K562 (cell line): Measurements from ENCODE around the gene PRKAG2. TPM values are rescaled to one million over a fixed set of nuclear protein-coding genes. Genes with fewer than 3 reads are reported as not detected.

ENCODE experiments used
- CBX3 ChIP-seq, 2 experiments: IDR thresholded peaks; 1 replicate in 1 of 2; 2 replicates in 1 of 2; pipeline ENCODE4 v1.6.1; 2012; ENCODE audit warnings: inconsistent platforms in 2 of 2, low read length in 2 of 2, borderline replicate concordance in 1 of 2, control low read depth in 1 of 2
- CCAR2 ChIP-seq: fragments of 200-400 bp; formaldehyde crosslinking; IDR thresholded peaks from 2 replicates; pipeline ENCODE4 v1.6.1; 2017; ENCODE audit warnings: mild to moderate bottlenecking, low read depth, low read length
- ELK1 ChIP-seq: sonication (generic); formaldehyde crosslinking; IDR thresholded peaks from 2 replicates; pipeline ENCODE4 v1.8.1; 2022; ENCODE audit warnings: missing genetic modification reagents
- FOXK1 ChIP-seq: sonication (generic); formaldehyde crosslinking; IDR thresholded peaks from 2 replicates; pipeline ENCODE4 v1.8.0; 2022; ENCODE audit warnings: missing genetic modification reagents, mild to moderate bottlenecking, borderline replicate concordance
- FOXM1 ChIP-seq, 2 experiments: fragments of 450-650 bp in 1 of 2; sonication (generic) in 1 of 2; formaldehyde crosslinking in 1 of 2; IDR thresholded peaks; 2 replicates each; pipeline versions ENCODE4 v1.6.1 to v1.9.0; 2017 to 2022; ENCODE audit warnings: low read depth in 2 of 2, mild to moderate bottlenecking in 2 of 2, missing genetic modification reagents in 1 of 2, moderate library complexity in 1 of 2
- HLTF ChIP-seq: fragments of 450-650 bp; IDR thresholded peaks from 2 replicates; pipeline ENCODE4 v1.6.1; 2016
- KLF16 ChIP-seq: IDR thresholded peaks from 2 replicates; pipeline ENCODE4 v1.6.1; 2016; ENCODE audit warnings: antibody characterized with exemption
- MAFF ChIP-seq: IDR thresholded peaks from 2 replicates; pipeline ENCODE4 v1.6.1; 2012; ENCODE audit warnings: low read length, improper control_type of control experiment
- MEIS2 ChIP-seq: fragments of 450-650 bp; IDR thresholded peaks from 2 replicates; pipeline ENCODE4 v1.6.1; 2014; ENCODE audit warnings: mild to moderate bottlenecking; ENCODE audit not compliant: partially characterized antibody
- MTF1 ChIP-seq: fragments of 250-450 bp; sonication (Bioruptor Pico); IDR thresholded peaks from 2 replicates; pipeline ENCODE4 v1.9.0; 2021; ENCODE audit warnings: moderate library complexity, mild to moderate bottlenecking, inconsistent platforms, borderline replicate concordance
- MYC ChIP-seq, 2 experiments: fragments of 250-450 bp in 1 of 2; sonication (Bioruptor Pico) in 1 of 2; IDR thresholded peaks; 2 replicates each; pipeline versions ENCODE4 v1.5.1 to v1.6.1; 2012 to 2021; ENCODE audit warnings: low read depth in 2 of 2, borderline replicate concordance in 1 of 2, improper control_type of control experiment in 1 of 2, low read length in 1 of 2, mild to moderate bottlenecking in 1 of 2, moderate library complexity in 1 of 2
- PHB2 ChIP-seq: fragments of 450-650 bp; IDR thresholded peaks from 2 replicates; pipeline ENCODE4 v1.6.1; 2017; ENCODE audit warnings: low read depth
- PKNOX1 ChIP-seq: fragments of 450-650 bp; IDR thresholded peaks from 2 replicates; pipeline ENCODE4 v1.6.1; 2016
- TBL1XR1 ChIP-seq, 2 experiments: IDR thresholded peaks; 2 replicates each; pipeline ENCODE4 v1.6.1; 2012; ENCODE audit warnings: improper control_type of control experiment in 2 of 2, low read length in 2 of 2, mild to moderate bottlenecking in 1 of 2
- TCF7L2 ChIP-seq: fragments of 150-350 bp; IDR thresholded peaks from 2 replicates; pipeline ENCODE4 v1.6.1; 2016; ENCODE audit warnings: low read depth, mild to moderate bottlenecking, low read length, moderate library complexity
- ZBTB1 ChIP-seq: sonication (generic); formaldehyde crosslinking; IDR thresholded peaks from 2 replicates; pipeline ENCODE4 v1.8.1; 2023; ENCODE audit warnings: missing genetic modification reagents, low read depth, mild to moderate bottlenecking, borderline replicate concordance
- ZFPM2 ChIP-seq: fragments of 250-450 bp; sonication (Bioruptor Pico); IDR thresholded peaks from 2 replicates; pipeline ENCODE4 v1.5.1; 2022; ENCODE audit warnings: mild to moderate bottlenecking
- ZNF324 ChIP-seq: fragments of 250-450 bp; sonication (Bioruptor Pico); IDR thresholded peaks from 2 replicates; pipeline ENCODE4 v1.4.0; 2020; ENCODE audit warnings: mild to moderate bottlenecking
- polyA plus RNA-seq, 8 experiments: library from polyadenylated mRNA; depleted of rRNA in 4 of 8; stranded (reverse) in 5 of 8; unstranded in 3 of 8; fragments of >200 nt; fragmentation: Nextera tagmentation in 2 of 8; fragmentation: Illumina TruSeq in 1 of 8; extraction: Ambion mirVana in 2 of 8; extraction: Trizol in 1 of 8; gene quantifications; 2 replicates each; pipeline versions ENCODE4 v1.2.1 to v1.2.3, GENCODE V29; 2011 to 2014; ENCODE audit warnings: inconsistent platforms in 1 of 8, missing spikeins in 1 of 8
- total RNA-seq, 7 experiments: library from RNA; depleted of rRNA in 6 of 7; stranded (reverse); fragments of >200 nt in 6 of 7; fragmentation: Illumina TruSeq in 2 of 7; extraction: Trizol in 2 of 7; gene quantifications; 2 replicates each; pipeline versions ENCODE4 v1.2.1 to v1.2.3, GENCODE V29; 2011 to 2021; ENCODE audit warnings: low replicate concordance in 1 of 7
- TF ChIP-seq, protein P1 (sequence below): fragments of 450-650 bp; formaldehyde crosslinking; IDR thresholded peaks from 2 replicates; pipeline ENCODE4 v1.4.0; 2022; ENCODE audit warnings: missing genetic modification characterization
- TF ChIP-seq, protein P2 (sequence below): fragments of 450-650 bp; formaldehyde crosslinking; IDR thresholded peaks from 2 replicates; pipeline ENCODE4 v1.4.0; 2020; ENCODE audit warnings: mild to moderate bottlenecking, moderate library complexity
- TF ChIP-seq, protein P3 (sequence below): fragments of 450-650 bp; formaldehyde crosslinking; IDR thresholded peaks from 2 replicates; pipeline ENCODE4 v1.4.0; 2020; ENCODE audit warnings: mild to moderate bottlenecking, mixed read lengths

PRKAG2 gene
- total and polyA plus RNA-seq, 9 of the 15 experiments (the other 6 are each of a cell fraction or from before 2014, with no cell fraction given), result 0.99 to 5.6 (median 3.3) TPM

DNA sequence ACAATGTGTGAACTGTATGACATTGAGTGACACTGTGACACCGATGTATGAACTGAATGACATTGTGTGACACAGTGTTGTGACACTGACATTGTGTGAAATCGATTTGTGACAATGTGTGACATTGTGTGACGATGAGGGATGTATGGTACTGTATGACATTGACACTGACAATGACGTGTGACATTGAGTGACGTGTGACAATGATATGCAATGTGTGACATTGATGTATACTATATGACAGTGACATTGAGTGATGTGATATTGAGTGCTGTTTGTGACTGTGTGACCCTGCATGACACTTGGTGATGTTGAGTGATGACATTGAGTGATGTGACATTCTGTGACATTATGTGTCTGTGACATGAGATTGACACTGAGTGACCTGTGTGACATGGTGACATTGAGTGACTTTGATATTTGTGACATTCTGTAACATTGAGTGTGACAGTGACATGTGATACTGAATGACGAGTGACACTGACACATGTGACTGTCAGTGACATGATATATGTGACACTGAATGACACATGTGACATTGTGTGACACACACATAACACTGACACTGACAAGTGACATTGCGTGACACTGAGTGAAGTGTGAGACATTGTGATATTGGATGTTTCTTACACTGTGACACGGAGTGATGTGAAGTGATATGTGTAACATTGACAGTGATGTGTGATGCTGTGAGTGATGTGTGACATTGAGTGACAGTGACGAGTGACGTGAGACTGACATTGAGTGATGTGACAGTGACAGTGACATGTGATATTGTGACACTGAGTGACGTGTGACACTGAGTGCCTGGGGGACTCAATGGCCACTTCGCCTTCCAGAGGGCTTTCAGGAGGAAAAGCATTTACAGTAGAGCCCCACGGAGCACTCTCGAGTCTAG lies 167.5 kb downstream of the PRKAG2 start (continued):
- TF ChIP-seq, protein P1, sequence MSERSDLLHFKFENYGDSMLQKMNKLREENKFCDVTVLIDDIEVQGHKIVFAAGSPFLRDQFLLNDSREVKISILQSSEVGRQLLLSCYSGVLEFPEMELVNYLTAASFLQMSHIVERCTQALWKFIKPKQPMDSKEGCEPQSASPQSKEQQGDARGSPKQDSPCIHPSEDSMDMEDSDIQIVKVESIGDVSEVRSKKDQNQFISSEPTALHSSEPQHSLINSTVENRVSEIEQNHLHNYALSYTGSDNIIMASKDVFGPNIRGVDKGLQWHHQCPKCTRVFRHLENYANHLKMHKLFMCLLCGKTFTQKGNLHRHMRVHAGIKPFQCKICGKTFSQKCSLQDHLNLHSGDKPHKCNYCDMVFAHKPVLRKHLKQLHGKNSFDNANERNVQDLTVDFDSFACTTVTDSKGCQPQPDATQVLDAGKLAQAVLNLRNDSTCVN (CRISPR knock-in tag), result no peak
- TF ChIP-seq FOXM1 (IDR thresholded peaks at IDR 0.05; ENCODE audit: low read depth), result no peak
- no peak for TF ChIP-seq FOXM1 (CRISPR knock-in tag; IDR thresholded peaks at IDR 0.05; ENCODE audit: low read depth)
- no peak for TF ChIP-seq CCAR2
- no peak for TF ChIP-seq ZFPM2 (CRISPR knock-in tag)
- TF ChIP-seq MAFF, result no peak
- no peak for TF ChIP-seq FOXK1 (CRISPR knock-in tag)
- TF ChIP-seq, protein P2, sequence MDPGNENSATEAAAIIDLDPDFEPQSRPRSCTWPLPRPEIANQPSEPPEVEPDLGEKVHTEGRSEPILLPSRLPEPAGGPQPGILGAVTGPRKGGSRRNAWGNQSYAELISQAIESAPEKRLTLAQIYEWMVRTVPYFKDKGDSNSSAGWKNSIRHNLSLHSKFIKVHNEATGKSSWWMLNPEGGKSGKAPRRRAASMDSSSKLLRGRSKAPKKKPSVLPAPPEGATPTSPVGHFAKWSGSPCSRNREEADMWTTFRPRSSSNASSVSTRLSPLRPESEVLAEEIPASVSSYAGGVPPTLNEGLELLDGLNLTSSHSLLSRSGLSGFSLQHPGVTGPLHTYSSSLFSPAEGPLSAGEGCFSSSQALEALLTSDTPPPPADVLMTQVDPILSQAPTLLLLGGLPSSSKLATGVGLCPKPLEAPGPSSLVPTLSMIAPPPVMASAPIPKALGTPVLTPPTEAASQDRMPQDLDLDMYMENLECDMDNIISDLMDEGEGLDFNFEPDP (CRISPR knock-in tag), result no peak
- TF ChIP-seq MTF1 (CRISPR knock-in tag), result no peak
- TF ChIP-seq ZNF324 (CRISPR knock-in tag), result no peak
- no peak for TF ChIP-seq KLF16
- no peak for TF ChIP-seq TBL1XR1 (IDR thresholded peaks at IDR 0.05; ENCODE audit: low read length in 2 of 2)
- TF ChIP-seq, protein P3, sequence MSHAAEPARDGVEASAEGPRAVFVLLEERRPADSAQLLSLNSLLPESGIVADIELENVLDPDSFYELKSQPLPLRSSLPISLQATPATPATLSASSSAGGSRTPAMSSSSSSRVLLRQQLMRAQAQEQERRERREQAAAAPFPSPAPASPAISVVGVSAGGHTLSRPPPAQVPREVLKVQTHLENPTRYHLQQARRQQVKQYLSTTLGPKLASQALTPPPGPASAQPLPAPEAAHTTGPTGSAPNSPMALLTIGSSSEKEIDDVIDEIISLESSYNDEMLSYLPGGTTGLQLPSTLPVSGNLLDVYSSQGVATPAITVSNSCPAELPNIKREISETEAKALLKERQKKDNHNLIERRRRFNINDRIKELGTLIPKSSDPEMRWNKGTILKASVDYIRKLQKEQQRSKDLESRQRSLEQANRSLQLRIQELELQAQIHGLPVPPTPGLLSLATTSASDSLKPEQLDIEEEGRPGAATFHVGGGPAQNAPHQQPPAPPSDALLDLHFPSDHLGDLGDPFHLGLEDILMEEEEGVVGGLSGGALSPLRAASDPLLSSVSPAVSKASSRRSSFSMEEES, result 0 out of 2 replicates have a peak, but pooled peaks have one; percentile 10
- no peak for TF ChIP-seq TCF7L2
- TF ChIP-seq CBX3 (IDR thresholded peaks at IDR 0.05; ENCODE audit: borderline replicate concordance in 1 of 2, low read length in 2 of 2), result peak in 1 of 2 experiments; percentile 95; a peak in 2 of 3 replicates
- no peak for TF ChIP-seq MYC (IDR thresholded peaks at IDR 0.05; ENCODE audit: low read depth, low read length)
- TF ChIP-seq MYC (CRISPR knock-in tag; IDR thresholded peaks at IDR 0.05; ENCODE audit: borderline replicate concordance, low read depth), result no peak
- TF ChIP-seq ELK1 (CRISPR knock-in tag), result no peak
- TF ChIP-seq MEIS2, result peak; percentile 99
- peak; percentile 98 for TF ChIP-seq PKNOX1
- TF ChIP-seq ZBTB1 (CRISPR knock-in tag), result no peak
- TF ChIP-seq HLTF, result no peak
- no peak for TF ChIP-seq PHB2
